ENCODE results near the gene SNX1. TPM values are rescaled to one million over a fixed set of nuclear protein-coding genes. Genes with fewer than 3 reads are reported as not detected.

The SNX1 gene
- total RNA-seq, 2 donors from 2014 or later: 116 to 125 TPM

DNA sequence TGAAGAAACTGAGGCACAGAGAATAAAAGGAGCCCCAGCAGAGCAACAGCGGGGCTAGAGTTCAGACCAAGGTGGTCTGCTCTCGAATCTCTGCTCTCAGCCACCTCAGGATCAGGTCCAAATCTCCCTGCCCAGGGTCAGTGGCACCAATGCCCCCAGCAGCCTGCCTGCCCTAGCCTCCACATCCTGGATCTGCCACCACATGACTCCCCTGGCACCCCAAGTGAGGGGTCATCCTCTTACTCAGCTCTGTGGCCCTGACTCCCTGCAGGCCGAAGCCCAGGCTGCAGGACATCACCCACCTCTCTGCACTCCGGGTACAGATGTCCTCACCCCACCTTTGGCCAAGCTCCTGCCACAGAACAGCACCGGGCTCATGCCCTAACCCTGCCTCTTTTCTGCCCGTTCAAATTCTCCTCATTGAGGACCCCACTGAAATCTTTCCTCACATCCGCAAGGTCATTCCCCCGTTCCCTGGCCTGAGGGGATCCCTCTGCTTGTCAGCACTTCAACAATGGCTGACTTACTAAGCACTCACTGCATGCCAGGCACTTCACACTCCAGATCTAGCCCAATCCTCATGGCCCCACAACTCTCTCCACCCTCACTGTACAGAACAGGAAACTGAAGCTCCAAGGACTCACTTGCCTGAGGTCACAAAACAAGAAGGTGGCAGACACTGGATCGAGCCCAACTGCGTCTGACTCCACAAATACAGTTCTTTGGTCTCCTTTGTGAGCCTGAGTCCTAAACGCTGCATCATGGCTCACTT, 62.8 kb downstream of the SNX1 start:
- H3K27me3 ChIP-seq: no peaks in the 10 kb centered on the region
- H3K4me1 ChIP-seq: peaks cover 7% of the 10 kb centered on the region
- no peaks in the 10 kb centered on the region for H3K9me3 ChIP-seq
- H3K36me3 ChIP-seq: peaks cover 35% of the 10 kb centered on the region
- H3K4me3 ChIP-seq: no peak overlapping the region
- no peak for TF ChIP-seq CTCF (IDR thresholded peaks at IDR 0.05)
- intact Hi-C loops (cut with DNase I): no loop called here
- H3K27ac ChIP-seq: no peak overlapping the region
- no peak for DNase-seq
- H3K9ac ChIP-seq (ENCODE audit: low read depth in 2 of 2, low read length in 2 of 2): no peak overlapping the region

DNA sequence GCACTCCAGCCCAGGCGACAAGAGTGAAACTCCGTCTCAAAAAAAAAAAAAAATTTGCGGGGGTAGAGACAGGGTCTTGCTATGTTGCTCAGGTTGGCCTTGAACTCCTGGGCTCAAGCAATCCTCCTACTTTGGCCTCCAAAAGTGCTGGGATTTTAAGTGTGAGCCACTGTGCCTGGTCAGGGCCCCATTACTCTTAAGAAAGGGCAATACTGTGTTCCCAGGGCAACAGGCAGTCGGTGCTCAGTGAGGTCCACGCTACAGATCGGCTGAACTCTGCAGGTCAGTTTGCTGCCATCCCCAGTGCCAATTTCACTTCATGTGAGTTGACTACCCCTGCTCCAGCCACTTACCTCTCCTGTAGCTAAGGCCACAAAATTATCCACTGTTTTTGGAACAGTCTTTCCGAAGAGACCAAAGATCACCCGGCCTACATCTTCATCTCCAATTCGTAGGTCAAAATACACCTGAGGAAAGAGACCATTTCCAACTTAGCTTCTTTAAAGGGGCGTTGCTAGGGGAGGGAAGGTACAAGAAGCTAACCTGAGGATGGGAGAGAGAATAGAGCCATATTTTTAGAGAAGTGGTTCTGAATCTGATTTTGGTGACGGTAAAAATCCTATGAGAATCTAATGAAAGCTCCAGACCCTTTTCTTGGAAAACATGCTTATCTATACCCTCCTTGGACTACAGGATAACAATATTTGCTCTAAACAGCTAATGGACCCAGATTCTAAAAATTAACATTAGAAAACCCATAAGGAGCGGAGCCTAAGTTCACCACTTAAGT, 66.1 kb downstream of the SNX1 start:
- no peak for DNase-seq
- peak overlapping the region; percentile 77 to 92 for H3K9ac ChIP-seq (ENCODE audit: low read depth in 2 of 2, low read length in 2 of 2)
- peak overlapping the region; percentile 83 for H3K4me3 ChIP-seq
- H3K4me1 ChIP-seq: peaks cover 7% of the 10 kb centered on the region
- peak overlapping the region; percentile 82 for H3K27ac ChIP-seq
- H3K9me3 ChIP-seq: no peaks in the 10 kb centered on the region
- H3K27me3 ChIP-seq: no peaks in the 10 kb centered on the region
- intact Hi-C loops (cut with DNase I): no loop called here
- H3K36me3 ChIP-seq: peaks cover 31% of the 10 kb centered on the region
- no peak for TF ChIP-seq CTCF (IDR thresholded peaks at IDR 0.05)

DNA sequence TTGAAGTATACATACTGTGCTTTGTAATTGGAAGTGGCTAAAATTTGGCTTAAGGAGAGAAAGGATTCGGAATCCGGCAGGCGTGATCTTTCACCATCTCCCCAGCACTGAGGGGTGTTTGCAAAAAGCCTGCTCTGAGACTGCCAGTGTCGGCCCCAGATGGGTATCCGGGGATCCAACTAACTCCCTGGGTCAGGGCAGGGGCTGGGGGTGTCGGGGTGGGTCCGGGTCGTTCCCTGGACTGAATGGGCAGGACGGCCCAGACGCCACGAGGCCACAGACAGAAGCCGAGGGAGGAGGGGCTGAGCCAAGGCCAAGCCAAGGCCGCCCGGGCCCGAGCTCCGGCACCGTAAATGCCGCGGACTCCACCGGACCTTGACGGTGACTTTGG, 66.7 kb downstream of the SNX1 start:
- H3K36me3 ChIP-seq: peaks cover 31% of the 10 kb centered on the region
- H3K9ac ChIP-seq (ENCODE audit: low read depth in 2 of 2, low read length in 2 of 2): peak overlapping the region; percentile 77 to 92
- peaks cover 7% of the 10 kb centered on the region for H3K4me1 ChIP-seq
- intact Hi-C loops (cut with DNase I): no loop called here
- TF ChIP-seq CTCF (IDR thresholded peaks at IDR 0.05): no peak
- H3K27me3 ChIP-seq: no peaks in the 10 kb centered on the region
- H3K9me3 ChIP-seq: no peaks in the 10 kb centered on the region
- peak overlapping the region; percentile 82 for H3K27ac ChIP-seq
- no peak for DNase-seq
- H3K4me3 ChIP-seq: peak overlapping the region; percentile 83

- Histone ChIP-seq H3K27me3 (no peaks in the 10 kb centered on the region), H3K27ac (peak within 1 kb of the TSS; percentile 82), H3K4me1 (peaks cover 7% of the 10 kb centered on the region), H3K4me3 (peak within 1 kb of the TSS; percentile 83), H3K36me3 (peaks cover 25% of the 10 kb centered on the region), H3K9ac (ENCODE audit: low read depth in 2 of 2, low read length in 2 of 2) (peak within 1 kb of the TSS; percentile 77 to 92), H3K9me3 (no peaks in the 10 kb centered on the region)
- peak; percentile 97 for DNase-seq
- intact Hi-C loops (cut with DNase I): no loop called here
- peak; percentile 32 for TF ChIP-seq CTCF (IDR thresholded peaks at IDR 0.05)
Measured at GRCh38 chr15:64162869-64163658, 67.3 kb downstream of the SNX1 start, which contains the start of gene PPIB. PPIB (minus strand) TSS chr15:64163022; CDS start chr15:64162986, 36 bp downstream.

Data from colonic mucosa (tissue), 4 donors.